Skeletal muscle satellite cell (primary cell): Measurements from ENCODE around the gene DUSP10.
A peak's percentile ranks its signal among the peaks of the same experiment; 100 is the strongest.

Source experiments
- H3K27me3 ChIP-seq: 2 replicates; pipeline ENCODE4 v1.7.0; 2013; ENCODE audit warnings: low read length; ENCODE audit not compliant: control insufficient read depth, insufficient read depth
- H3K36me3 ChIP-seq: 2 replicates; pipeline ENCODE4 v1.7.0; 2013; ENCODE audit warnings: mild to moderate bottlenecking, control low read depth, low read length; ENCODE audit not compliant: insufficient read depth
- H3K4me1 ChIP-seq: 2 replicates; pipeline ENCODE4 v1.7.0; 2013; ENCODE audit warnings: low read length; ENCODE audit not compliant: control insufficient read depth, insufficient read depth
- H3K4me2 ChIP-seq: 2 replicates; pipeline ENCODE4 v1.7.0; 2013; ENCODE audit warnings: mild to moderate bottlenecking, low read length
- H3K4me3 ChIP-seq: 2 replicates; pipeline ENCODE4 v1.7.0; 2013; ENCODE audit warnings: low read length
- H3K9ac ChIP-seq: 2 replicates; pipeline ENCODE4 v1.7.0; 2013; ENCODE audit warnings: mild to moderate bottlenecking, low read depth, low read length, moderate library complexity
- H3K9me3 ChIP-seq: replicated peaks from 2 replicates; pipeline ENCODE4 v1.7.0; 2013; ENCODE audit warnings: mild to moderate bottlenecking, control low read depth, low read length

Gene DUSP10

DNA sequence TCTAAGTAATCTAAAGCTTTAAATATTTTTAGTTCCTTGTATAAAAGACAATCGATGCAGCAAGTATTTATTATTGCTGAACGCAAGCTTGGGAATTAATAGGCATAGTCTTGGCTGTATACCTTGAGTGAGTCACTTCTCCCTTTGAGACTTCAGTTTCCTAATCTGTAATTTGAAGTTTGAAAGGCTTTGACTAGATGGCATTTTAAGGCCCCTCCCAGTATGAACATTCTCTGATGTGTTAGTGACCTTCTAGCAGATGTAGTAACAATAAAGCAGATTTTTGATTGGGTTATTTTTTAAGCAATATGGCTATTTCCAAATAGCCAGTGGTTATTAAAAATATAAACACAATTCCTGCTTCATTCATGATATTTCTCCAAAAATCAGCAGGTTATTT, 58.2 kb downstream of the DUSP10 start:
- no peaks in the 10 kb centered on the region for H3K4me1 ChIP-seq
- H3K9me3 ChIP-seq: no peaks in the 10 kb centered on the region
- H3K4me3 ChIP-seq: no peak overlapping the region
- H3K27me3 ChIP-seq: no peaks in the 10 kb centered on the region
- H3K36me3 ChIP-seq: no peaks in the 10 kb centered on the region
- no peak overlapping the region for H3K4me2 ChIP-seq
- H3K9ac ChIP-seq: no peak overlapping the region

DNA sequence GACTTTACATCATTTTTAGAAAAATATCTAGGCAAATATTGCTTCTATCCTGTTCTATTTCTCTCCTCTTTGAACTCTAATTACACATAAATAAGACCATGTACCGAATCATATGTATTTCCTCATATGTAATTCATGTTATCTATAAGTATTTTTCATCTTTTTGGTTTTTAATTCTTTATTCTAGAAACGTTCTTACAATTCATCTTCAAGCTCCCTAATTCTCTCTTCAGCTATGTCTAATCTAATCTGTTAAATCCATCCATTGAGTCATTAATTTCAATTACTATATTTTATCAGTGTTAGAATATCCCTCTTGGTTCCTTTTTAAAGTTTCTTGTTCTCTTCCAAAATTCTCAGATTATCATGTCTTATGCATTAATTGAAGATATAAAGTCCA, 61.8 kb downstream of the DUSP10 start:
- Histone ChIP-seq H3K27me3 (no peaks in the 10 kb centered on the region), H3K4me2 (no peak overlapping the region), H3K4me3 (no peak overlapping the region), H3K36me3 (no peaks in the 10 kb centered on the region), H3K9ac (no peak overlapping the region), H3K9me3 (no peaks in the 10 kb centered on the region), H3K4me1 (no peaks in the 10 kb centered on the region)

DNA sequence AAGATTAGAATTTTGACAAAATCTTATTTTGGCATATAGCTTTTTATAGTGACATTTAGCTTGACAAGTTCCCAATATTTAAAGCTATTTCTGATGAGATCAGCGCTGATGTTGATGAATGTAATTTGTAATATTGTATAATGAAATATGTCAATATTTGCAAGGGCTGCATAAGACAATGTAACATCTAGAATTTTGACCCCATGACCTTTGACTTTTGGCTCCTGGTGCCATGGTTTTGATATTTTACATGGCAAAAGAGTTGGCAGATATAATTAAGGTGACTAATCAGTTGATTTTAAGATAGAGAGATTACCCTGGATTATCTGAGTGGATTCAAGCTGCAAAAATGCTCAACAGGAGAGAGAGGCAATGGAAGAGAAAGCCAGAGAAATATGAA, 63.9 kb downstream of the DUSP10 start:
- H3K4me1 ChIP-seq: peaks cover 3% of the 10 kb centered on the region
- H3K4me3 ChIP-seq: no peak overlapping the region
- H3K9ac ChIP-seq: no peak overlapping the region
- H3K4me2 ChIP-seq: no peak overlapping the region
- H3K27me3 ChIP-seq: no peaks in the 10 kb centered on the region
- no peaks in the 10 kb centered on the region for H3K9me3 ChIP-seq
- H3K36me3 ChIP-seq: no peaks in the 10 kb centered on the region

DNA sequence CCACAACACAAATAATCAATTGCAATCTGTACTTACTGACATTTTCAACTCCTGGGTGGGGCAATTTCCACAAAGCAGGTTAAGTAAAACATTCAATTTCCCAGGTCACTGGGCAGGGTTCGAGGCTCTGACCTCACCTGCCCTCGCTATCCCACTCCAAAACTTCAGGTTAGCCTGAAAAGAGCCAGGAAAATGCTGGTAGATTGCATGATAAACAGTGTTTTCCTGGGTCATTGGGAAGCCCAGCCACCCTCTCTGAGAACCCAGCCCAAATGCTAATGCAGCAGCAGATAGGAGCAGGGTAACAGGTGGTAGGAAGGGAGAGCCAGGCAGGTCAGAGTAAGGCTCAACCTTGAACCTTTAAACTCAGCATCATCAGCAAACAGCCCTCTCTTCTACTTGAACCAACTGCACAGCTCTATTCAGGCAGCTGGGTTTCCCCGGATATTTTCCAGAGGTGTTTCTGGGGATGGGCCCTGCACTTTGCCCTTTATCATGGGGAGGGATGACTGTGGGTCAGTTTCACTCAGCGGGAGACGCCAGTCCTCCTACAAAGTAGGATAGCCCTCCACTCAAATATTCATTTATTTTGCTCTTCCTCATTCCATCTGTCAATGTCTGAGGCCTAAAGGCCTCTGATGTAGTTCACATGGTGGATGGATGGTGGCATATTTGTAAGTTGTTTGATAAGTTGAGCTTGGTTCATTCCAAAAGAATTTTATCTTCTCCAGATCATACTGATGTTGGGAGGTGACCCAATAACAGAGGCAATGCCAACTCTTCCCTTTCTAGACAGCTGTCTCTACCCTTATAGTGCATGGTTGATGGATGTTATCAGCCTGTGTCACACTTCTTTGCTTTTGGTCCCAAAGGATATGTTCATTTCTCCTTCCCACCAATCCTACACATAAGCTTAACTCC, 65.7 kb downstream of the DUSP10 start:
- Histone ChIP-seq H3K27me3 (no peaks in the 10 kb centered on the region), H3K9ac (no peak overlapping the region), H3K4me2 (no peak overlapping the region), H3K36me3 (no peaks in the 10 kb centered on the region), H3K4me3 (no peak overlapping the region), H3K4me1 (peaks cover 21% of the 10 kb centered on the region), H3K9me3 (no peaks in the 10 kb centered on the region)

DNA sequence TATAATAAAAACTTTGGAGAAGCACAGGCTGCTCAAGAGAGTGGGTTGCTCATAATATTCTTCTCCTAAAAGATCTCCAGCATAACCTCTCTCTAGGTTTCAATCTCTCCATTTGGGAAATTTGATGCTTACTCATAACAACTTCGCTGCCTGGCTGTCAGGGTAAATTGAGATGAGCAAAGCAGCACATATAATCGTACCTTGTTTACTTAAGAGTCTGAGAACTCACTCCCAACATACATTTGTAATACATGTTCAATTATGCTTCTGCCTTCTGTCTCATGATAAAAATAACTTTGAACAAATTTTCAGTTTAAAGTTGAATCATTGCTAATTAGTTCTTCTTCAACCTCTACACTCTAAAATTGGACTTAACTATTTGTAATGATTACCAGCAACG, 68.9 kb downstream of the DUSP10 start:
- H3K9ac ChIP-seq: no peak overlapping the region

DNA sequence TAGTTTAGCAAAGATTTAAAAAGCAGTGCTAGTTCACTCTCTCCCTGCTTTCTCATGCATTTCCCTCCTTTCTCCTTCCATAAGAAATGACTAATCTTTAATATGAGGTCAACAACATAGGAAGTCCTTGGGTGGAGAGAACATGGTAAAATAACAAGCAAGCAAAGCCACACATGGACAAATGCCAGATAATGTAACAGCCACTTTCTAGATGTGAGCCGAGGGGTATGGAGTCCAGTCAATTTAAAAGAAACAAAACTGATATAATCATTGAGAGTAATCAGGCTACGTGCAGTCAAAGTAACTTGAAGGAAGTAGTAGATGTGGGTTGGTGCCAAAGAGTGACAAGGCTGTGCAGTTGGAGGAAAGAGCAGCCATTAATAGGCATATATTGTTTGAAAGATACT, 69.6 kb downstream of the DUSP10 start:
- no peak overlapping the region for H3K9ac ChIP-seq
- H3K4me2 ChIP-seq: peak overlapping the region; percentile 54
- H3K9me3 ChIP-seq: no peaks in the 10 kb centered on the region
- no peaks in the 10 kb centered on the region for H3K27me3 ChIP-seq
- H3K4me3 ChIP-seq: peak overlapping the region; percentile 9
- peaks cover 43% of the 10 kb centered on the region for H3K4me1 ChIP-seq
- H3K36me3 ChIP-seq: no peaks in the 10 kb centered on the region

More for the DNA sequence above, 68.9 kb downstream of the DUSP10 start:
- Histone ChIP-seq H3K36me3 (no peaks in the 10 kb centered on the region), H3K4me1 (peaks cover 36% of the 10 kb centered on the region), H3K27me3 (no peaks in the 10 kb centered on the region), H3K9me3 (no peaks in the 10 kb centered on the region), H3K4me2 (no peak overlapping the region), H3K4me3 (no peak overlapping the region)

DNA sequence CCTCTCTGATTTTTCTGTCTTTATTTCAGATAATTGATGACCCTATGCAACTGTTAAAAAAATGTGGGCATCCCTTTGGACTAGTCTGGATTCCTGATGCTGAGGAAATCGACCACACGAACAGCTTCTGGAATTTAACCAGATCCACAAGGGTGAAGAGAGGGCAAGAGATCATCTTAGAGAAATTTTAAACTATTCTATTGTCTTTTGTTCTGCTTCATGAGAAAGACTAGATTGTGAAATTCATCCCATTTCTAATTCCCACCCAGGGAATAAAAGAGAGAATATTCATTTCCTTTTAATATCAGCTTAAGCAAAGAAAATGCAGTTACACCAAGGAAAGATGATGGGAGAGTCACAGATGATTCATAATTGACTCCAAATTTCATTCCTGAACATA, 71.8 kb downstream of the DUSP10 start:
- Histone ChIP-seq H3K4me1 (peaks cover 46% of the 10 kb centered on the region), H3K9ac (no peak overlapping the region), H3K27me3 (no peaks in the 10 kb centered on the region), H3K4me3 (no peak overlapping the region), H3K4me2 (peak overlapping the region; percentile 2), H3K36me3 (no peaks in the 10 kb centered on the region), H3K9me3 (no peaks in the 10 kb centered on the region)

DNA sequence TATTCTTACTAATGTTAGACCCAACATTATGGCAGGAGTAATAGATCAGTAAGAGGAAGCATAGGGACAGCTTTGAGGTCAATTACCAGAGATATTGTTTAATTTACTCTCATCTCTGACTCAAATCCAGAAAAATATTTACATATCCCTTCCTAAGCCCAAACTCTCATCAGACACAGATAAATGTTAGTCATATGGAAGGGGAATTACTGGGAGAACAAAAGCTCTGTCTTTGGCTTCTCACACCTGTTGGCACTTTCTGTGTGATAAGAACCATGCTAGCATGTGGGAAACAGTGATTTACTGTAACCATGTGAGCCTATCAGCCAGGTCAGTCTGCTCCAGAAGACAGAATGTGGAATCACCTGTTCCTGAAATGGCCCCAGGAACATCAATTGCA, 72.4 kb downstream of the DUSP10 start:
- H3K27me3 ChIP-seq: no peaks in the 10 kb centered on the region

DNA sequence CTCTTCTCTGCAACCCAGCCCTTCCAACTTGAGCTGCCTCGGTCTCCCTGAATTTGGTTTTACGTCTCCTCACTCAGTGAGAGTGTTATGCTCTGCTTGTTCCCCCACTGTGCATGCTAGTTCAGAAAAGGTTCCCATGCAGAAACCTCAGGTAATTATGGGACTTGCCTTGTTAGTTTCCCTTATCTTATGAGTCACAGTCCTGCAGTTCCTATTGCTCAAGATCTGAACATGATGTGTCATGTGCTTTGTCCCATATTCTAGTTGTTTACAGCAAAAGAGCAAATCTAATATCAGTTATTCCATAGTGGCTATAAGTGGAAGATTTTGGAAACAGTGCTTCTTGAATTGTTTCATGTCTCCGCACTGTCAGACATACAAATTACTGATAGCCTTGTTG, 74.4 kb downstream of the DUSP10 start:
- Histone ChIP-seq H3K27me3 (no peaks in the 10 kb centered on the region), H3K9ac (no peak overlapping the region), H3K9me3 (no peaks in the 10 kb centered on the region), H3K4me2 (peak overlapping the region; percentile 1), H3K36me3 (no peaks in the 10 kb centered on the region), H3K4me3 (no peak overlapping the region), H3K4me1 (peaks cover 38% of the 10 kb centered on the region)

More for the DNA sequence above, 72.4 kb downstream of the DUSP10 start:
- H3K9ac ChIP-seq: no peak overlapping the region
- no peaks in the 10 kb centered on the region for H3K9me3 ChIP-seq
- no peak overlapping the region for H3K4me2 ChIP-seq
- no peaks in the 10 kb centered on the region for H3K36me3 ChIP-seq
- peaks cover 46% of the 10 kb centered on the region for H3K4me1 ChIP-seq
- H3K4me3 ChIP-seq: no peak overlapping the region

DNA sequence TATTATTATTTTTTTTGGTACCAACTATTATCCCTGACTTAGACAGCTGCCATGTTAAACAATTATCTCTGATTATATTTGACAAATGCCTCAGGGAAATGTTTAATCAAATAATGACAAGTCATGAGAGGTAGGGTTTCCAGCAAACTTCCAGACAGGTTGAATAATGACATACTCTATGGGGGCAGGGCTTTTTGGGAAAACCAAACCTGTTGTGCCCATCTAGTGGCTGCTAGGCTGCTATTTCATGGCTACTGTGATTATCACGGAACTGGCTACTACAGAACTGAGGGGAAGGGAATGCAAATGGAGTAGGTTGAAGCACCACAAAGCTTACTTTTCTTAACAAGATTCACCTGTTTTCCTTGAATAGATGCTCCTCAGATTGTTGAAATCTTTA, 77.6 kb downstream of the DUSP10 start:
- Histone ChIP-seq H3K9me3 (no peaks in the 10 kb centered on the region), H3K4me2 (no peak overlapping the region), H3K9ac (no peak overlapping the region), H3K4me3 (no peak overlapping the region), H3K36me3 (no peaks in the 10 kb centered on the region), H3K27me3 (no peaks in the 10 kb centered on the region), H3K4me1 (peaks cover 10% of the 10 kb centered on the region)

DNA sequence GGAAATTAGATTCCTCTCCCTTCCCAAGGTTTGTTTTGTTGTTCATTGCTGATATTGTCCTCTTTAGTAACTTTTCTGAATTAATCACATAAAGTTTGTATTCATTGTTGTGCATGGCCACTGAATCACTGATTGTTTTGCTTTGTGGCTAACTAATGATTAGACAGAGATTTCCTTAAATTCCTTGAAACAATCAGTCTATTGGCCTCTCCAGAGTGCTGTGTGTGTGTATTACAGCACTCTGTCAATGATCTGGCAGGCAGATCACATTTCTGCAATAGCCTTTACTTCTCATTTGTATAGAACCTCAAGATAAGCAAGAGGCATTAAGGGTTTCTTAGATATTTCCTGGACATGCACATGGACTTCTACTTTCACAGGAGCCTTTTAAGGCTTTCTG, 78.6 kb downstream of the DUSP10 start:
- Histone ChIP-seq H3K4me2 (no peak overlapping the region), H3K27me3 (no peaks in the 10 kb centered on the region), H3K36me3 (no peaks in the 10 kb centered on the region), H3K9ac (no peak overlapping the region), H3K4me1 (peaks cover 10% of the 10 kb centered on the region), H3K4me3 (no peak overlapping the region), H3K9me3 (no peaks in the 10 kb centered on the region)

DNA sequence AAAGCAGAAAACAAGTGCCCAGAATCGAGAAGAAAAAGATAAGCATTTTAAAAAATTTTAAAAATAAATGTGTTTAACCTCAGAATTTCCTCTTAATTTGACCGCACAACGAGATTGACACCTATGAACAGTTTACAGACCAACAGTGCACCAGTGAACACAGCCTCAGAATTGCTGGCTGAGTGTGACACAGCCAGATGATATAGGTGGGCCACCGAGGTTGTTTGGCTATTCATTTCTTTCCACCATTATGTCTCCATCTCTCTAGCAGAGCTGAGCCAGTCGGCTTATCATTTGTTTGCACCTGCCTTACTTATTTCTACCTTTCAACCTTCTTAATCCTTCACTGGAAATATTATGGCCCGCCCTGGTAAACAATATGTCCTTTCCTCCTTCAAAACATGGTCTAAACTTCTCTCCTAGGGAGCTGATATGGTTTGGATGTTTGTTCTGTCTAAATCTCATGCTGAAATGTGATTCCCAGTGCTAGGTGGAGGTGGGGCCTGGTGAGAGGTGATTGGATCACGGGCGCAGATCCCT, 86.1 kb downstream of the DUSP10 start:
- no peaks in the 10 kb centered on the region for H3K4me1 ChIP-seq
- no peaks in the 10 kb centered on the region for H3K27me3 ChIP-seq
- no peak overlapping the region for H3K4me2 ChIP-seq
- H3K9ac ChIP-seq: no peak overlapping the region
- H3K4me3 ChIP-seq: no peak overlapping the region
- no peaks in the 10 kb centered on the region for H3K36me3 ChIP-seq
- no peaks in the 10 kb centered on the region for H3K9me3 ChIP-seq
